Activated CD8-positive, alpha-beta memory T cell treated with anti-CD3 and anti-CD28 coated beads, Interleukin-2, amount 50 U/mL, for 1 hour (primary cell): ENCODE measurements around the gene ZMYND8.

Source experiments
- DNase-seq: peaks from one replicate; pipeline ENCODE4 v3.0.0-alpha.2; 2020; ENCODE audit errors: extremely low read depth

The ZMYND8 gene

GRCh38 chr20:47174456-47175243 lies 181.8 kb downstream of the ZMYND8 start:
- no peak for DNase-seq

DNA sequence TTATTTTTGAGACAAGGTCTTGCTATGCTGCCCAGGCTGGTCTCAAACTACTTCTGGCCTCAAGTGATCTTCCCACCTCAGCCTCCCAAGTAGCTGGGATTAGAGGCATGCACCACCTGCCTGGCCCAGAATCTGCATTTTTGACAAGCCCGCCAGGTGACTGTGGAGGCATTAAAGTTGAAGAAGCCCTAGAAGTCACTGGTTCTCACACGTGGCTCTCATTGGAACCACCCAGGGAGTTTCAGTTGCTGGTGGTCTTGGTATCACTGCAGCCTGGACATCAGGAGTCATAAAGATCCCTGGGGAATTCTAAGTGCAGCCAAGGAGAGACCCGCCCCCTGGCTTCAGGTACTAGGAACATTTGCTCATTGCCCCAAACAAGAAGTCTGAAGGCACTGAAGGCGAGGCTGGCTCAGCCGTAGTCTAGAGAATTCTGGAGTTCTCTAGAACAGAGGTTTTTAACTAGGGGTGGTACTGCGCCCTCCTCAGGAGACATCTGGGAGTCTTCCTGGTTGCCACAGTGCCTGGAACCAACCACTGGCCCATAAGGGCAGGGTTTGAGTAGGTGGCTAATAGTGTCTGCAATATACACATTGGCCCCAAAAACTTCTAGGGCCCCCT lies 182.8 kb downstream of the ZMYND8 start:
- no peak for DNase-seq

GRCh38 chr20:47172579-47172978 lies 183.9 kb downstream of the ZMYND8 start:
- no peak for DNase-seq

- DNase-seq, result no peak
These were observed 188.7 kb downstream of the ZMYND8 start for GRCh38 chr20:47167846-47168245.

- no peak for DNase-seq
These were observed 191.1 kb downstream of the ZMYND8 start for GRCh38 chr20:47165376-47165865.

DNA sequence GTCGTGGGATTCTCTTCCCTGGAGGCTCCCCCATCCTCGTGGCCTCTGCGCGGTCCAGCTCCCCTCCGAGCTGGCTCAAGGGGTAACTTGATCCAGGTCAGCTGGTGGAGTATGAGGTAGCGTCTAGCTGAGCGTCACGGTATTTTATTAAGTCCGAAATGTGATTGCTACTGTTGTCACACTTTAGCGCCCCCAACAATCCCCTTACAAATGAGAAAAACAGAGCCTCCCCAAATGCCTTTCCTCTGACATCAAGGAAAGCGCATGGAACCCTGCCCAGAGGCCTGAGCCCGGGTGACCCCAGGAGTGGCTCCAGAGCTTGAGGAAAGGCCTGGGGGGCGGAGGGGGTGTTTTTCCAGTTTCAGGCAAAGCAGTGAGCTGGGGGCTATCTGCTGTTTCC lies 192.4 kb downstream of the ZMYND8 start:
- no peak for DNase-seq

GRCh38 chr20:47161411-47161810 lies 195.1 kb downstream of the ZMYND8 start:
- DNase-seq, result no peak

GRCh38 chr20:47160992-47161391 lies 195.5 kb downstream of the ZMYND8 start:
- no peak for DNase-seq

DNA sequence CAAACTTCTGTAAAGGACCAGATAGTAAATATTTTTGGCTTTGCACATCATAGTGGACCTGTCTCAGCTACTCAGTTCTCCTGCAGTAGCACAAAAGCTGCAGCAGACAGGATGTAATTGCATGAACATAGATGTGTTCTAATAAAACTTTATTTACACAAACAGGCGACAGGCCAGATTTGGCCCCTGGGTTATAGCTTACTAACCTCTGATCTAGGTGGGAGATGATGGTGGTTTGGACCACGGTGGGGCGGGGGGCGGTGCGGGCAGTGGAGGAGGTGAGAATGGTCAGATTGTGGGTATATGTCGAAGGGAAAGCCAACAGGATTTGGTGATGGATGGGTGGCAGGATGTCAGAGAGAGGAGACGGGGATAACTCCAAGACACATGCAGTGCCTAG lies 196.3 kb downstream of the ZMYND8 start:
- no peak for DNase-seq
